Midbrain (tissue), 1 donor: ENCODE results near the gene HMGB2.
A peak's percentile ranks its signal among the peaks of the same experiment; 100 is the strongest.

Source experiments
- DNase-seq: peaks from one replicate; lab custom pipeline; 2025; lab: John Stamatoyannopoulos, UW

Gene HMGB2

DNA sequence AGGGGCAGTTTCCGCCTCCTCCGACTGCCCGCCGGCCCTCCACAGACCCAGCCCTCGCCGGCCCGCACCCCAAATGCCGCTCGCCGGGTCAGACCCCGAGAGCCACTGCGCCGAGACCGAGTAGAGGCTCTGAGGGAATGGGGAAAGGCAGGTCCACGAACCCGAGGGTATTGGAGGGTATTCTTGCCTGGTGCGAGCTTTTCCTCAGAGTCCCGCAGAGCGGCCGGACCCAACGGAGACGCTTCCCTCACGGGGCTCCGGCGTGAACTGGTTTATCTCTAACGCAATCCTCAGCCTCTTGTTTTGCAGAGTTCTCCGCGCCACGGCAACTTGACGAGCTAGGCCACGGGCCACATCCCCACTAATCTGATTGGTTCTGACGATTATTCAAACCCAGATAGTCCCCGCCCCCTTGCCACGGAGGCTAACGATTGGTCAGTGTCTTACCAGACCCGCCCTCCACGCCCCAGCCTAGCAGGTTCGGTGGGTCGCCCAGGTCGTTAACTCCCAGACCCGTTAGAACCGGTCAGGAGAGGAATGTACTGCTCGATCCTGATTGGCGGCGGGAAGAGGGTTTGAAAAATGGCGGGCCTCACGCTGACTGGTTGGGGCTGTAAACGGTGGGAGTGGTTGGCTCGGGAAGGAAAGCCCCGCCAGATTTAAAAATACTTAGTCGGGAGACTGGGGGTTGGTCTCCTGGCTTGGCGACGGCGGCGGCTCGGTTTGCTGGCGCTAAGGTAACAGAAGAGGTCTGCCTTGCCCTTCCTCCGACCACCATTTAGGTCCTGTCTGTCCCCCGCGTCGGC lies at the start of gene HMGB2:
TSS of gene HMGB2 (minus strand) at position 274 of the 806 bp plus-strand sequence. CDS start 709 bp downstream, outside the sequence.
- DNase-seq, result peak; percentile 99

DNA sequence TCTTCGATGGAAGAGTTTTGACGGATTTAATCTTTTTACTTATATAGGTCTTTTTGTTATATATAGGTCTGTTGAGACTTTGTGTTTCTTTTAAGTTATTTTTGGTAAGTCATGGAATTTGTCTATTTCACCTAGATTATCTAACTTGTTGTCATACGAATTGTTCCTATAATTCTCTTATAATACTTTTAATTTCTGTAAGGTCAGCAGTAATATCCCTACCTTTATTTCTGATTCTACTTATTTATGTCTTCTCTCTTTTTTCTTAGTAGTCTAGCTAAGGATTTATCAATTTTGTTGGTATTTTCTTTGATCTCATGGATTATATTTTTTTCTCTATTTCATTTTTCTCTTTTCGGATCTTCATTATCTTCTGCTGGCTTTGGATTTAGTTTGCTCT lies 48.2 kb upstream of the HMGB2 start:
- DNase-seq, result no peak

DNA sequence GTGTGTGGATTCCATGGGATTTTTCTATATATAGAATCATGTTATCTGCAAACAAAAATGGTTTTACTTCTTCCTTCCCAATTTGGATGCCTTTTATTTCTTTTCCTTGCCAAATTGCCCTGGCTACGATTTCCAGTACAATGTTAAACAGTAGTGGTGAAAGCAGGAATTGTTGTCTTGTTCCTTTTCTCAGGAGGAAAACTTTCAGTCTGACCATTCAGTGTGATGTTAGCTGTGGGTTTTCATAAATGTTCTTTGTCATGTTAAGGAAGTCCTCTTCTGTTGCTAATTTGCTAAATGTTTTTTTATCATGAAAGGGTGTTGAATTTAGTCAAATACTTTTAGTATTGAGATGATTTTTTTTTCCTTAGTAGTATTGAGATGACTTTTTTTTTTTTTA lies 47.5 kb upstream of the HMGB2 start:
- DNase-seq, result peak; percentile 27

DNA sequence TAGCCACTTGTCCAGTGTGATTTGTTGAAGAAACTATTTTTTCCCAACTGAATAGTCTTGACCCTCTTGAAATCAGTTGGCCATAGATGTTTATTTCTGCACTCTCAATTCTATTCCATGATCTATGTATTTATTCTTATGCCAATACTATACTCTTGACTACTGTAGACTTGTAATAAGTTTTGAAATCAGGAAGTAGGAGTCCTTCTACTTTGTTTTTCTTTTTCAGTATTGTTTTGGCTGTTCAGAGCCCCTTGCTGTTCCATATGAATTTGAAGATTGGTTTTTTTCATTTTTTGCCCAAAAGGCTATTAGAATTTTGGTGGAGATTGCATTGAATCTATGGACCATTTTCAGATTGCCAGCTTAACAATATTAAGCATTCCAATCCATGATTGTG lies 46.8 kb upstream of the HMGB2 start:
- DNase-seq, result no peak

DNA sequence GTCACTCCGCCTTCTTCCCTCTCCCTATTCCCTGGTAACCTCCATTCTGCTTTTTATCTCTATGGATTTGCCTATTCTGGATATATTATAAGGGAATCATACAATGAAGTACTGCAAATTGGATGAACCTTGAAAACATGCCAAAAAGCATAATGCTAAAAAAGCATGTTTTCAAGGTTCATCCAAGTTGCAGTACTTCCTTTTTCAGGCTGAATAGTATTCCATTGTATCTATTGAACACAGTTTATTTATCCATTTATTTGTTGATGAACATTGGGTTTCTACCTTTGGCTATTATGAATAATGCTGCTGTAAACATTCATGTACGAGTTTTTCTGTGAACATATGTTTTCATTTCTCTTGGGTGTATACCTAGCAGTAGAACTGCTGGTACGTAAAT lies 45.8 kb upstream of the HMGB2 start:
- no peak for DNase-seq

DNA sequence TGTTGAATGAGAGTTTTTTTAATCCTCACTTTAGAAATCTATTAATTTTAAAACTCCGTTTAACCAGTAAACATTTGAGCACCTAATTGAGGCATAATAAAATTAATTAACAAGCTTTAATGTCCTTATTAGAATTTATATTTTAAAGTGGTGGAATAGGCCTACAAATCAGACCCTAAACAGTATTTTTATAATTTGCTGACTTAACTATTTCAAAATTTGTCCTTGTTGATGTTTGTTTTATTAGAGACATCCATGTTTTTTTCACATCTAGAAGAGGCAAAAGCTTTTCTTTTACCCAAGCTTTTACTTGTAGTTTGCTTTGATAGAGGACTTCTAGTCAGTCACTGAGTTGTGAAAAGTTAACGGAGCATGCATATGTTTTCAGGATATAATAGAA lies 40.4 kb upstream of the HMGB2 start:
- no peak for DNase-seq

DNA sequence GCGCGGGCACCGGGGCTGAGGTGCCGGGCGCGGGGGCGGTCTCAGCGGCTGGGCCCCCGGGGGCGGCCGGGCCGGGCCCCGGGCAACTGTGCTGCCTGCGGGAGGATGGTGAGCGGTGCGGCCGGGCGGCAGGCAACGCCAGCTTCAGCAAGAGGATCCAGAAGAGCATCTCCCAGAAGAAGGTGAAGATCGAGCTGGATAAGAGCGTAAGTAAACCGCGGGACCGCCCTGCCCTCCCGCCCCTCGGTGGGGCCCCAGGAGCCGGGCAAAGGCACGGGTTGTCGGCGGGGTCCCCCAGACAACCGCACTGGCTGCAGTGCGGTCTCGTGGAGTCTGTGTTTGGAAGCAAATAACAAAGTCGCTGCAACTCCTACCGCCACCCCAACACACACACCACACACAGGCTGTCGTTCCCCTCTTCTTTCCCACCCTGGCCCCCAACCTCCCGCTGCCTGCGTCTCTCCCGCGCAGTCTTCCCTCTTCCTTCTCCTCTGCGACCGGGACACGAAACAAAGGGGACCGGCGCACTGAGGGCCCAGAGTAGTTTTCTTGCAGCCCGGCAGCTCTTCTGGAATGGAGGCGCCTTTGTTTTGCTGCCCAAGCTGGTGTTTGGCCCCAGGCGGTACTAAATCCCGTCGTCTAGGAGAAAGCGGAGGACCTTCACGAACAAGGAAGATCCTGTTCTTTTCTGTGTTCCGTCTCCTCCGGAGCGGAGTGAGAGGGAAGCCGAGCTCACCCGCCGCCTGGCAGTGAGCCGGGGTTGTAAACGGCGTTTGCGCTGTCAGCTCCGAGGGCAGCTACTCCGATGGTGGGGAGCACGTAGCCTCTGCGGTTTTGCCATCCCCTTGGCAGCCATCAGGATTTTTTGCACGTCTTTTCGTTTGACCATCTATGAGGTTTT lies 37.4 kb upstream of the HMGB2 start:
- peak; percentile 78 for DNase-seq

DNA sequence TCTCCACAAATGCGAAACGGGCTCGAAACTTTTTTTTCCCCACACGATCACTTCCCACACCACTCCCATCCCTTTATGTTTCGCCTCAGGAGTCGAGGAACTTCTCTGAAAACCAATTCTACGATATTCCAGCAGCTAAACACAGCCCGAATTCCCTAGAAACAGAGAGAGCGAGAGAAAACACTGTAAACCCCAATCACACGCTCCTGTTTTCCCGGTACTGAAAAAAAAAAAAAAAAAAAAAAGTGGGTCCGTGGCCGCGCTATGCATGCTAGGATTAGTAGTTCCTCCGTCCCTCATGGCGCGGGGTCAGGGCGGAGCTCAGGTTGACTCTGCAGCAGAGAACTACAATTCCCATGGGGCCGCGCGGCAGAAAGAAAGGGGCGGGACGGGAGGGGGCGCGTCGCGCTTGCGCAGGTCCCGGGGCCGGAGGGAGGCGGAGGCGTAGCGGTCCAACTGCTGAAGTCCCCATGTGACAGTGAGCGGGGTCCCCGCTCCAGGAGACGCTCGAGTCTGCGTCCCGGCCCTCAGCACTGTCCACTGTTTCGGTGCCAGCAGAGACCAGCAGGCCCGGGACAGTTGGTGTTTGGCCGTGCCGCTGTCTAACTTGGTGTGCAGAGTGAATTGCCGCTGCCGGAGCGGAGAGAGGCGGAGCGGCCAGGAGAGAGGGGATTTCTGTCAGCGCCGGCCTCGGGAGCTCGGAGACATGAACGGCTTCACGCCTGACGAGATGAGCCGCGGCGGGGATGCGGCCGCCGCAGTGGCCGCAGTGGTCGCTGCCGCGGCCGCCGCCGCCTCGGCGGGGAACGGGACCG lies 36.5 kb upstream of the HMGB2 start, which contains the start of gene SAP30:
TSS of gene SAP30 (plus strand) at position 478 of the 815 bp plus-strand sequence. CDS start at position 707, 229 bp downstream.
- peak; percentile 97 for DNase-seq

DNA sequence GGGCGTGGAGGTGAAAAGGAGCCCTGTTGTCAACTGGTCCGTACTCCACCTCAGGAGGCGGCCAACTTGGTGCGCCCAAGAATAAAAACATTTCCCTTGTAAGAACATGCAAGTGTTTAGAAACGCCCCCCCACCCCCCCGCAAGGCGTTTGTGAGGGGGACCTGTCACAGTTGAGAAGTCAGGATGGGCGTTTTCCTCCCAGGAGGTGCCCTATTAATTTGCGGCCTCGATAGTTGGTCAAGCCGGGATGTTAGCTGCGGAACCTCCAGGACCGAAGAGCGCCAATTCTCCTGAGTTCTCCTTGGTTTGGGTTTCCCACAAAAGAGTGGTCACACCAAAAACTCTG lies 35.9 kb upstream of the HMGB2 start:
- DNase-seq, result no peak

DNA sequence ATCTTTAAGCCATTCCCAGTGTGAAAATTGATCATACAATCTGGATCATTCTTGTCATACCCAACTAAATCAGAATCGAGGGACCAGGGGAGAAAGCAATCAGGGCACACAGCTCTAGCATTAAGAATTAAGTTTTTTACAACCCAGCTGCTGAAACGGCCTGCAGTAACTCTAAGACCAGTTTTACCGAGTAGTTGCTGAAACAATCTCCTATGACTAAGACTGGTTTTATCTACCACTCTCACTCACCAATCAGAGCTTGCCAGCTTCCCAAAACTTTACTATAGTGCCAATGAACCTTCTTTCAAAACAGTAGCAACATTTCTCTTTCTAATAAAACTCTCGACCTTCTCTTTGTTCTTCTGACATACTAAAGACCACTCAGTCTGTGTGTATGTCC lies 33.8 kb upstream of the HMGB2 start:
- peak; percentile 11 for DNase-seq

DNA sequence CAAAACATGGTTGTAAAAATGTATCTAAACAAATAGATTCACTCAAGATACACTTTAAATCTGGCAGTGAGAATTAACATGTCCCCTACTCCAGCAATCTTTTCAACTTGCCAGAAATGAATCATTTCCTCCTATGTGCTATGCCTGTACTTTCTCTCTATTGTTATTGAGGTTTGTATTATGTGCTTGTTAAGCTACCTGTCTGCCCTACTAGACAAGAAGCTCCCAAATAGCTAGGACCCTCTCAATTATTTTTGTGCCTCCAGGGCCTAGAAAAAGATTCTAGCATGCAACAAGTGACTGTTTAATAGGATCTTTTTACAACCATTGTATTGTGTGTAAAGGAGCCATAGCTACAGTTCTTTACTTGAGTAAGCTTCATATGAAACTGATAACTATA lies 33.1 kb upstream of the HMGB2 start:
- no peak for DNase-seq

DNA sequence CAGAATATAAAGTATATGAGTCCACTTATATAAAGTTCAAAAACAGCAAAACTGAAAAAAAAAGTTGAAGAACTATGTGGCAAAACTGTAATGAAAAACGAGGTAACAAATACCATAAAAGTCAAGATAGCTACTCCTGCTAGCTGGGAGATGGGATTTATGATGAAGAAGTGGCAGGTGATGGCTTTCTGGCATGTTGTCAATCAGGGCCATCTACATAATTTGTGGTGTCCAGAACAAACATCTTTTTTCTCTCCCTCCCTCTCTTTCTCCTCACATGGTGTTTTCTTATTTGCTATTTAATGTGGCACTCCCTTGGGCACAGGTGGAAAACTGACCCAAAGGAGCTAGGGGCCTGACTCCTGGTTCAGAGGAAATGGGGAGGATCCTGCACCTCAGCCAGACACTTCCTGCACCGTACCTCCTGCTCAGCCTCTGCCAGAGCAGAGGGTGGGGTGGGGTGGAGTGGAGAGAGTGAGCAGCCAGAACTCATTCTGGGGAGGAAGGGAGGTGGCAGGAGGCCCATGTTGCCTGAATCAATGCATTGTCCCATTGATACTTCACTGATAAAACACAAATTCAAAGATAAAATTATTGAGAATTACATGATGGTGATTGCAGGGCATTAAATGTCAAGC lies 31.3 kb upstream of the HMGB2 start:
- DNase-seq, result no peak

DNA sequence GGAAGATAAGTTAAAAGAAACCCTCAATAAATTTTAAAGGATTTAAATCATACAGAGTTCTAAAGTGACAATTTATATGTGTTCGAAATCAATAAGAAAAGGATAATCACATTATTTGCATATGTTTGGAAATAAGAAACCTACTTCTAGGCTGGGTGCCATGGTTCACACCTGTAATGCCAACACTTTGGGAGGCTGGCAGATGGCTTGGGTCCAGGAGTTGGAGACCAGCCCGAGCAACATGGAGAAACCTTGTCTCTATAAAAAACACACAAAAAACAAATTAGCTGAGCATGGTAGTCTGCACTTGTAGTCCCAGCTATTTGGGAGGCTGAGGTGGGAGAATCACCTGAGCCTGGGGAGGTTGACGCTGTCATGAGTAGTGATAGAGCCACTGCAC lies 28.5 kb upstream of the HMGB2 start:
- DNase-seq, result no peak

DNA sequence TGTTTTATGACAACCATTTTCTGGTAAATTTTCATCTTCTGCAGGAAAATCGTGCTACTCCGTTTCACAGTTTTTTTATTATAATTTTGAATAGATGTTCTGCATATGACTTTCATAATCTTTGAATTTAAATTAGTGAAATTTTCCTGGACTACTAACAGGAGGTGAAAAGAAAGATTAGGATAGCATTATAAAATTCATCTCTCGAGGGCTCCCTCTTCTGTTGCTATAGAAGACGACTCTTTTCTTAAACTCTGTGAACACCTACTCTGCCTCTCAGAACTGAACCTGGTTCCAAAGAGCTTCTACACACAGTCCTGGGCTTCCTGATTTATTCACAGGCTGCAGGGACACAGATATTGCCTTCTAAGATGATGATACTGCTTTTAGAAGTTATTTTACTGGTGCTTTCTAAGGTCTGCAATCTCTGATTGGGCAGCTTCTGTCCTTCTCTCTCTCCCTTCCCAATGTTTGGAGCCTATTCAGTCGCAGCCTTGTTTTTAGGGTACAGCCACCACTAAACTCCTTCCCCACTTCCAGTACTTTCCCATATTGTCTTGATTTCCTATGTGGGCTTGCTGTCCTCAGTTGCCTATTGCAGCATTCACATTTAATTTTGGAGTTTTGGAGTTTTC lies 26.5 kb upstream of the HMGB2 start:
- no peak for DNase-seq

DNA sequence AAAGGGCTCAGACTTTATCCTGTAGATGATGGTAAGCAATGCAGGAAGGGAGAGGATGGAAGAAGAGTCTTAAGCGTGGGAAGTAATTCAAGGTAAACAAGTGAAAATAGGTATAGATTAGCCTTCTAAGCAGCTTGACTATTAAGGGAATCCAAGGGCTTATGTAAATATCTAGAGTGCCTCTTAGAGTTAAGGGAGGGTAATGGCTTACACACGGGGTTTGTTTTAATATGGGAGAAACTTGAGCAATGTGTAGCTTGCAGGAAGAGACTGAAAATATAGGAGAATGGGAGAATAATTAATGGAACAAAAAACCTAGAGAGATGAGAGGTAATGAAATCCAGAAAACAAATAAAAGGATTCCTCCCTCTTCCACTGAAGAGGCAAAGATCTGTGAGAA lies 23.8 kb upstream of the HMGB2 start:
- no peak for DNase-seq

DNA sequence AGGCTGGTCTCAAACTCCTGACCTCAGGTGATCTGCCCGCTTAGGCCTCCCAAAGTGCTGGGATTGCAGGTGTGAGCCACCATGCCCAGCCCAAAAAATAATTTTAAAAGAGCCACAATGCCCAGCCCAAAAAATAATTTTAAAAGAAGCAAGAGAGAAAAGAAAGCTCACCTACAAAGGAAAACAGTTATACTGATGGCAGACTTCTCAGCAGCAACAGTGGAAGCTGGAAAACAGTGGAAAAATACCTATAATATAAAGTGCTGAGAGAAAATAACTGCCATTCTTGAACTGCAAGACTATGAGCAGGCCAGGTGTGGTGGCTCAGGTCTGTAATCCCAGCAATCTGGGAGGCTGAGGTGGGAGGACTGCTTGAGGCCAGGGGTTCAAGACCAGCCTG lies 13.3 kb upstream of the HMGB2 start:
- DNase-seq, result no peak

DNA sequence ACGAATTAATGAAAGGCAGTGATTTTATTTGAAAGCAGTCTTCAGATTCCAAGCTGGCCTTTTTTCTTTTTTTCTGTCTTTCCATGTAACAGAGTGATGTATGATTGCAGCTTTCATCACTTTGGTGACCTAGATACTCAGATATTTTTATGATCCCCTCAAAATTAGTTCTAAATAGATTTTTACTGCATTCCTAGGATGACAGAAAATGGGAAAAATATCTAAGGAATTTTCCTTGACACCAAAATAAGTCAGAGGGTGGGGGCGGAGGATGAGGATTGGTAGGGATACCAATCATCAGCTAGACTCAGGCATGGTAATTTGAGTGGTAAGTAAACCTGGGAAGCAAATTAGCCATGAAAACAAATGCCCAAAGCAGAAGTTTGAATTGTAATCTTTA lies 11.9 kb upstream of the HMGB2 start:
- DNase-seq, result no peak

DNA sequence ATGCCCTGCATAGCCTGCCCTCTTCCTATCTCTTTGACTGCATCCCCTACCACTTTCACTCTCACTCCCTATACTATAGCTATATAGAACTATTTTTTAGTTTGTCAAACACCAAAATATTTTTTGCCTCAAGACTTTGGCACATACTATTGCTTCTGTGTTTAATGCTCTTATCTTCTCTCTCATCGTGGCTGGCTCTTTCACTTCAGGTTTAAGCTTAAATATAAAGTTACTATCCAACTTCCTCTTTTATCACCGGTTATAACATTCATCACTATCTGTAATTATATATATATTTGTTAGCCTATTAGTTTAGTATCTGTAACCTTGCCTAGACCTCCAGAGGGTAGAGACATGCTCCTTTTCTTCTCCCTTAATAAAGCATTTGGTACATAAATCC lies 11.5 kb upstream of the HMGB2 start:
- no peak for DNase-seq

DNA sequence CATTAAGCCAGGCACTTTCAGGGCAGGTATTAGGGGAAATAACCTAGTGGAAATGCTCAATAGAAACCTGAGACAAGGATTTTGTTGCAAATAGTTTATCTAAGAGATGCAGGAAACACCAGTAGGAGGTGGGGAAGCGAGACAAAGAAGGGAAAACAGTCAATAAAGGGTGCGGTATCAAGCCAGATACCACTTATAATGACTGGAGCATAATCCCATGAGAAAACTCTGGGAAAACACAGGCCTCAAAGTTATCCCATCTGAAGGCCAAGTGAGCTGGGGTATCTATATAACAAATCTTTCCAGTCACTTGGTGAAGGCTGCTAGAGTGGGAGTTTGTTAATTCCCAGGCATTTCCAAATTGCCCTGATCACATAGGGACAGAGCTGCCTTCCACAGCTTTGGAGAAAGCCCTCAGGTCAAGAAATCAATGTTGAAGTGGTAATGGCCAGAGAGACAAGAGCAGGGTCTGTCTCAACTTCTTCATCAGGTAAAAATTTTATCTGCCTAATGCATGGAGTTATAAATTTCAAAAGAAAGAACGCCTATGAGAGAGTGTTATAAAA lies 9.8 kb upstream of the HMGB2 start:
- no peak for DNase-seq

DNA sequence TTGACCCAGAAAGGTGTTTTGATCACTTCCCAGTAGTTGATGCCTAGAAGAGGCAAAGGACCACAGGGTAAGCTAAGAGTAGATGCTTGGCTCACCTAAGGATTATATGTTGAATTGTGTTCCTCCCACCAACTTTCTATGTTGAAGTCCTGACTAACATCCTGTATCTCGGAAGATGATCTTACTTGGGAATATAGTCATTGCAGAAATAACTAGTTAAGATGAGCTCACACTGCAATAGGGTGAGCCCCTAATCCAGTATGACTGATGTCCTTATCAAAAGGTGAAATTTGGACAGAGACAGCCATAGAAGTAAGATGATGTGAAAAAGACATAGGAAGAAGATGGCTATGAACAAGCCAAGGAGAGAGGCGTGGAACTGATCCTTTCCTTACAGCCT lies 3.3 kb upstream of the HMGB2 start:
- no peak for DNase-seq
